HepG2 (cell line): ENCODE measurements around the gene FRMD4B. TPM values are rescaled to one million over a fixed set of nuclear protein-coding genes. Genes with fewer than 3 reads are reported as not detected.

ENCODE experiments used
- CREM ChIP-seq, 2 experiments: sonication (generic) in 1 of 2; formaldehyde crosslinking in 1 of 2; IDR thresholded peaks; 2 replicates each; pipeline versions ENCODE4 v1.4.0 to v1.6.1; 2016 to 2020; ENCODE audit warnings: antibody characterized with exemption in 1 of 2, mild to moderate bottlenecking in 1 of 2, missing genetic modification reagents in 1 of 2
- EEA1 ChIP-seq: sonication (generic); formaldehyde crosslinking; IDR thresholded peaks from 2 replicates; pipeline ENCODE4 v1.5.1; 2020; ENCODE audit warnings: mild to moderate bottlenecking, missing genetic modification reagents, borderline replicate concordance
- IRF1 ChIP-seq: sonication (generic); formaldehyde crosslinking; IDR thresholded peaks from 2 replicates; pipeline ENCODE4 v1.4.0; 2020; ENCODE audit warnings: low read depth, mild to moderate bottlenecking, missing genetic modification reagents
- PHF8 ChIP-seq: sonication (generic); formaldehyde crosslinking; IDR thresholded peaks from 2 replicates; pipeline ENCODE4 v1.5.0; 2020; ENCODE audit warnings: missing genetic modification reagents
- ZBTB33 ChIP-seq: sonication (generic); formaldehyde crosslinking; IDR thresholded peaks from 2 replicates; pipeline ENCODE4 v1.4.0; 2020; ENCODE audit warnings: missing genetic modification reagents
- ZNF30 ChIP-seq: sonication (generic); formaldehyde crosslinking; IDR thresholded peaks from 2 replicates; pipeline ENCODE4 v1.5.0; 2020; ENCODE audit warnings: mild to moderate bottlenecking, missing genetic modification reagents
- ZNF318 ChIP-seq: sonication (generic); formaldehyde crosslinking; IDR thresholded peaks from 2 replicates; pipeline ENCODE4 v1.4.0; 2020; ENCODE audit warnings: mild to moderate bottlenecking, missing genetic modification reagents
- ZNF407 ChIP-seq: sonication (generic); formaldehyde crosslinking; IDR thresholded peaks from one replicate; pipeline ENCODE4 v1.5.1; 2020; ENCODE audit warnings: mild to moderate bottlenecking, missing genetic modification reagents; ENCODE audit errors: not compliant biosample characterization
- ZNF598 ChIP-seq: sonication (generic); formaldehyde crosslinking; IDR thresholded peaks from 2 replicates; pipeline ENCODE4 v1.5.1; 2020; ENCODE audit warnings: mild to moderate bottlenecking, missing genetic modification reagents, borderline replicate concordance
- ZNF709 ChIP-seq: sonication (generic); formaldehyde crosslinking; IDR thresholded peaks from 2 replicates; pipeline ENCODE4 v1.5.0; 2020; ENCODE audit warnings: mild to moderate bottlenecking, missing genetic modification reagents
- polyA plus RNA-seq, 8 experiments: library from polyadenylated mRNA; depleted of rRNA in 3 of 8; stranded (reverse) in 7 of 8; unstranded in 1 of 8; fragments of >200 nt; fragmentation: Illumina TruSeq in 4 of 8; extraction: Trizol in 4 of 8; gene quantifications; 2 replicates each; pipeline versions ENCODE4 v1.2.1 to v1.2.3, GENCODE V29; 2011 to 2016; ENCODE audit warnings: low read depth in 4 of 8, missing spikeins in 1 of 8, mixed read lengths in 1 of 8; ENCODE audit not compliant: insufficient read depth in 1 of 8
- total RNA-seq, 5 experiments: library from RNA; depleted of rRNA; stranded (reverse); fragments of >200 nt; fragmentation: Illumina TruSeq; extraction: Trizol; gene quantifications; 2 replicates each; pipeline ENCODE4 v1.2.3, GENCODE V29; 2016; ENCODE audit warnings: low read depth in 1 of 5

FRMD4B gene
- total and polyA plus RNA-seq, 2 of the 13 experiments (the other 11 are each of a cell fraction or from before 2014, with no cell fraction given): 3.0 to 3.3 TPM

GRCh38 chr3:69141313-69141712 is 244.6 kb downstream of the FRMD4B start (continued):
- TF ChIP-seq ZBTB33 (CRISPR knock-in tag): no peak
- no peak for TF ChIP-seq ZNF598 (CRISPR knock-in tag)
- TF ChIP-seq ZNF407: no peak
- TF ChIP-seq ZNF318: no peak
- TF ChIP-seq ZNF709 (CRISPR knock-in tag): no peak
- no peak for TF ChIP-seq CREM (IDR thresholded peaks at IDR 0.05)
- TF ChIP-seq CREM (CRISPR knock-in tag; IDR thresholded peaks at IDR 0.05): no peak
- no peak for TF ChIP-seq ZNF30 (CRISPR knock-in tag)
- no peak for TF ChIP-seq PHF8
- no peak for TF ChIP-seq EEA1
- TF ChIP-seq IRF1 (CRISPR knock-in tag): no peak
